SK-N-SH (cell line): ENCODE results near the gene NEBL.

Experiments used
- CTCF ChIP-seq: fragments of 200-600 bp; sonication (generic); IDR thresholded peaks from 2 replicates; pipeline ENCODE4 v1.6.1; 2017; ENCODE audit warnings: antibody characterized with exemption, mild to moderate bottlenecking, moderate library complexity
- EP300 ChIP-seq, 2 experiments: IDR thresholded peaks; 2 replicates each; pipeline versions ENCODE4 v1.4.0 to v1.6.1; 2012; ENCODE audit warnings: borderline replicate concordance in 1 of 2, low read depth in 1 of 2, low read length in 1 of 2
- REST ChIP-seq: IDR thresholded peaks from 2 replicates; pipeline ENCODE4 v1.6.1; 2012; ENCODE audit warnings: mild to moderate bottlenecking, low read depth, low read length, moderate library complexity
- SIN3A ChIP-seq: IDR thresholded peaks from 2 replicates; pipeline ENCODE4 v1.6.1; 2012; ENCODE audit warnings: low read depth, mild to moderate bottlenecking, low read length, moderate library complexity, borderline replicate concordance
- TAF1 ChIP-seq: IDR thresholded peaks from 2 replicates; pipeline ENCODE4 v1.6.1; 2012; ENCODE audit warnings: low read depth, mild to moderate bottlenecking, low read length, moderate library complexity, borderline replicate concordance

- TF ChIP-seq EP300 (IDR thresholded peaks at IDR 0.05; ENCODE audit: borderline replicate concordance in 1 of 2, low read depth in 1 of 2, low read length in 1 of 2) (no peak), CTCF (no peak), SIN3A (no peak), TAF1 (no peak), REST (no peak)
These were observed 55.7 kb downstream of the NEBL start for GRCh38 chr10:20841419-20841818.
